Loucy (cell line): ENCODE results near the gene AHI1.

Experiments used
- H2AFZ ChIP-seq: fragments of 200-600 bp; sonication (generic); 2 replicates; pipeline ENCODE4 v1.6.0; 2016; ENCODE audit warnings: antibody characterized with exemption, mild to moderate bottlenecking, low read length, moderate library complexity
- H3F3A ChIP-seq: fragments of 200-600 bp; 2 replicates; pipeline ENCODE4 v1.6.0; 2016; ENCODE audit warnings: antibody characterized with exemption, low read depth, mild to moderate bottlenecking
- H3K27me3 ChIP-seq: fragments of 200-600 bp; sonication (generic); 2 replicates; pipeline ENCODE4 v1.6.1; 2014; ENCODE audit warnings: low read length, mild to moderate bottlenecking; ENCODE audit not compliant: insufficient read depth, poor library complexity, severe bottlenecking
- H3K36me3 ChIP-seq: fragments of 200-600 bp; sonication (generic); 2 replicates; pipeline ENCODE4 v1.6.1; 2016; ENCODE audit warnings: low read length; ENCODE audit not compliant: insufficient read depth
- H3K4me1 ChIP-seq: fragments of 200-600 bp; sonication (generic); 2 replicates; pipeline ENCODE4 v1.5.1; 2014; ENCODE audit warnings: low read length, mild to moderate bottlenecking; ENCODE audit not compliant: insufficient read depth, poor library complexity, severe bottlenecking
- H3K4me2 ChIP-seq: fragments of 200-600 bp; sonication (generic); 2 replicates; pipeline ENCODE4 v1.6.0; 2014; ENCODE audit warnings: antibody characterized with exemption, low read length, low read depth, mild to moderate bottlenecking; ENCODE audit not compliant: poor library complexity, severe bottlenecking
- H3K4me3 ChIP-seq: fragments of 200-600 bp; sonication (generic); 2 replicates; pipeline ENCODE4 v1.5.1; 2014; ENCODE audit warnings: low read length, mild to moderate bottlenecking, mixed read lengths; ENCODE audit not compliant: poor library complexity, severe bottlenecking
- H3K79me2 ChIP-seq: fragments of 200-600 bp; sonication (generic); 2 replicates; pipeline ENCODE4 v1.6.1; 2014; ENCODE audit warnings: low read length; ENCODE audit not compliant: insufficient read depth
- H3K9ac ChIP-seq: fragments of 200-600 bp; sonication (generic); 2 replicates; pipeline ENCODE4 v1.6.0; 2014; ENCODE audit warnings: mild to moderate bottlenecking, low read depth, low read length, moderate library complexity; ENCODE audit not compliant: poor library complexity, severe bottlenecking
- H3K9me2 ChIP-seq: fragments of 200-600 bp; sonication (generic); replicated peaks from 2 replicates; pipeline ENCODE4 v1.6.1; 2016; ENCODE audit warnings: low read depth, low read length, mixed read lengths
- H3K9me3 ChIP-seq: fragments of 200-600 bp; sonication (generic); 2 replicates; pipeline ENCODE4 v1.6.1; 2014; ENCODE audit warnings: mild to moderate bottlenecking, antibody characterized with exemption, low read length, low read depth; ENCODE audit not compliant: insufficient read depth
- H4K20me1 ChIP-seq: fragments of 200-600 bp; sonication (generic); 2 replicates; pipeline ENCODE4 v1.6.0; 2014; ENCODE audit warnings: antibody characterized with exemption, low read length, mild to moderate bottlenecking; ENCODE audit not compliant: insufficient read depth, poor library complexity, severe bottlenecking
- CTCF ChIP-seq: fragments of 200-600 bp; sonication (generic); conservative IDR thresholded peaks from 2 replicates; pipeline ENCODE4 v1.5.1; 2014; ENCODE audit warnings: mild to moderate bottlenecking, antibody characterized with exemption, low read length
- EZH2phosphoT487 ChIP-seq: fragments of 200-600 bp; IDR thresholded peaks from 2 replicates; pipeline ENCODE4 v1.6.1; 2018; ENCODE audit warnings: antibody characterized with exemption, mild to moderate bottlenecking, moderate library complexity, borderline replicate concordance

The AHI1 gene

GRCh38 chr6:135411339-135411738 lies 86.2 kb downstream of the AHI1 start:
- H3K9ac ChIP-seq = no peak overlapping the region
- H3K9me2 ChIP-seq = no peaks in the 10 kb centered on the region
- no peak overlapping the region for H2AFZ ChIP-seq

DNA sequence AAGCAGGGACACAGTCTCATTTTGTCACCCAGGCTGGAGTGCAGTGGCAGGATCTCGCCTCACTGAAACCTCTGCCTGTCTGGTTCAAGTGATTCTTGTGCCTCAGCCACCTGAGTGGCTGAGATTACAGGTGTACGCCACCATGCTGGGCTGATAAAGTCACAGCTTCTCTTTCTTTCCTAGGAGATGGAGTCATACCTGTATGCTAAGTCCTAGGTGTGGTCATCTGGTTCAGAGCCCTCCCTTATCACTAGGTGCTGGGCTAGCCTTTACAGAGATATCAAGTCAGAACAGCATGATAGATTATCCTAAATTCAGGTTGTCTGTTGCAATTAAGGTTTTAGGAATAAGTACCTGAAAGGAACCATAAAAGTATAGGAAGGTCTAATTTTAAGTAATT lies 86.7 kb downstream of the AHI1 start:
- no peak overlapping the region for H3K9ac ChIP-seq
- no peak overlapping the region for H2AFZ ChIP-seq
- no peak overlapping the region for H3K4me3 ChIP-seq
- no peaks in the 10 kb centered on the region for H4K20me1 ChIP-seq
- no peaks in the 10 kb centered on the region for H3K9me3 ChIP-seq
- TF ChIP-seq EZH2phosphoT487 (no peak), CTCF (no peak)
- no peaks in the 10 kb centered on the region for H3K36me3 ChIP-seq
- H3F3A ChIP-seq = no peaks in the 10 kb centered on the region
- no peaks in the 10 kb centered on the region for H3K79me2 ChIP-seq
- H3K4me1 ChIP-seq = peaks cover 21% of the 10 kb centered on the region
- H3K9me2 ChIP-seq = no peaks in the 10 kb centered on the region
- H3K27me3 ChIP-seq = no peaks in the 10 kb centered on the region
- no peak overlapping the region for H3K4me2 ChIP-seq

More at GRCh38 chr6:135411339-135411738, 86.2 kb downstream of the AHI1 start:
- Histone ChIP-seq H3K4me1 (peaks cover 25% of the 10 kb centered on the region), H3F3A (no peaks in the 10 kb centered on the region), H3K79me2 (no peaks in the 10 kb centered on the region), H4K20me1 (no peaks in the 10 kb centered on the region), H3K27me3 (no peaks in the 10 kb centered on the region), H3K36me3 (no peaks in the 10 kb centered on the region), H3K4me2 (no peak overlapping the region), H3K4me3 (no peak overlapping the region), H3K9me3 (no peaks in the 10 kb centered on the region)
- TF ChIP-seq EZH2phosphoT487 = no peak
- TF ChIP-seq CTCF = peak; percentile 63

- H3K4me1 ChIP-seq = peaks cover 5% of the 10 kb centered on the region
- no peaks in the 10 kb centered on the region for H3K9me2 ChIP-seq
- H3K79me2 ChIP-seq = no peaks in the 10 kb centered on the region
- no peak overlapping the region for H2AFZ ChIP-seq
- no peaks in the 10 kb centered on the region for H4K20me1 ChIP-seq
- no peaks in the 10 kb centered on the region for H3K36me3 ChIP-seq
- H3K9ac ChIP-seq = no peak overlapping the region
- no peaks in the 10 kb centered on the region for H3K27me3 ChIP-seq
- no peak overlapping the region for H3K4me3 ChIP-seq
- H3K4me2 ChIP-seq = no peak overlapping the region
- H3F3A ChIP-seq = no peaks in the 10 kb centered on the region
- TF ChIP-seq CTCF (no peak), EZH2phosphoT487 (no peak)
- no peaks in the 10 kb centered on the region for H3K9me3 ChIP-seq
These were observed 94.0 kb downstream of the AHI1 start for GRCh38 chr6:135403584-135403983.
